HG03521 (cell line): Measurements from ENCODE around the gene CDH8.
"Not testable (repeated sequence)": the region's sequence is repeated elsewhere in the genome, so short reads cannot be mapped to it uniquely, and the experiment has no call there.

Source experiments
- ATAC-seq: cut with Tn5 transposase; IDR thresholded peaks from one replicate; pipeline ENCODE4 v1.9.1; 2021; ENCODE audit warnings: mild to moderate bottlenecking, moderate library complexity; ENCODE audit not compliant: unreplicated experiment

CDH8 gene

GRCh38 chr16:61937646-61938045, 98.6 kb downstream of the CDH8 start:
- ATAC-seq: no peak

DNA sequence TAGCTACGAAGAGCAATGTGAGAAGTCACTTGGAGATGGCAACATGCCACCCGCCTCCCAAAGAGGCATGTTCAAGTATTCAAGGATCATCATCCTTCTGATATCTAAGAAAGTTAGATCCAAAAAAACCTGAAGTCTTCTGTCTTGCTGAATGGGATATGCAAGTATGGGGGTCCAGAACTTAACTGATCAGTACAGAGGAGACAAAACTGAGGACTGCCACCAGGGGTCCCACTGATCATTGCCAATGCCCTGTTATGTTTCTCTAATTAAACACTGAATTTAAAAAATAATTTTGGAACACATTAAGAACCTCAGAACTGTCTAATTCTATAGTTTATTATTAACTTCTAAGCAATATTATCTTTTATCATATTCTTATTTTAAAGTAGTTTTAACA, 99.7 kb downstream of the CDH8 start:
- no peak for ATAC-seq

GRCh38 chr16:61934601-61935000, 101.6 kb downstream of the CDH8 start:
- no peak for ATAC-seq

DNA sequence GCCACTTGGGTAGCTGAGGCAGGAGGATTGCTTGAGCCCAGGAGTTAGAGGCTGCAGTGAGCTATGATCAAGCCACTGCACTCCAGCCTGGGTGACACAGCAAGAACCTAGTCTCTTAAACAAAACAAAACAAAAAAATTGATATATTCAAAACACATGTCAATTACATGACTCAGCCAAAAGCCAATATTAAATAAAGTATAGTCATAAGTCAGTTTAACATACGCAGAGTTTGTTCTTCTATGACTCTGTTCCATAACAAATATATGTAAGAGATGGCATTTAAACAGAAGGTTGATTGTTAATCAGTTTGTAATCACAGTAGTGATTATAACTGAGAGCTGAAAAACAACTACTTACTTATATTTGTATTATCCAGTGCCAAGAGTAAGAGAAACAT, 106.5 kb downstream of the CDH8 start:
- ATAC-seq: no peak

- no peak for ATAC-seq
These were observed 109.5 kb downstream of the CDH8 start for GRCh38 chr16:61926766-61927165.

- ATAC-seq: no peak
These were observed 112.6 kb downstream of the CDH8 start for GRCh38 chr16:61923629-61924028.

GRCh38 chr16:61921373-61921772, 114.9 kb downstream of the CDH8 start:
- ATAC-seq: no peak

- ATAC-seq: not testable (repeated sequence)
These were observed 118.1 kb downstream of the CDH8 start for GRCh38 chr16:61917865-61918826.

DNA sequence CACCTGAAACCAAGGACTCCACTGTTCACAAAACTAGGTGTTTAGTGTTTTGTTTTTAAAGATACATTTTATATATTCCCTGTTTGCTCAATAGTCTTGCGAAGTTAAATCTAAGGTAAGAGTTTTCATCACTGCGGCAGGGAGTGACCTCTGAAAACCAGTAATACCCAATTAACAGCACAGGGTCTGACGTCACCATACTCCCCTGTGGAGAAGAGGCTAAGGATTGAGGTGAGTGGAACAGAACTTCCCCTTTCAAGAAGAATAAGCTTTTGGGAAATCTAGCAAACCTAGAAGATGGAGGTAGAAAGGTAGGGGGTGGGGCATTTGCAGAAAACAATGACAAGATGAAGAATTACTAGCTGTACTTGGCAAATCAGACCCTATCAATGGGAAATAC, 120.7 kb downstream of the CDH8 start:
- no peak for ATAC-seq

GRCh38 chr16:61909074-61909473, 127.2 kb downstream of the CDH8 start:
- no peak for ATAC-seq

GRCh38 chr16:61908426-61908825, 127.8 kb downstream of the CDH8 start:
- ATAC-seq: no peak

DNA sequence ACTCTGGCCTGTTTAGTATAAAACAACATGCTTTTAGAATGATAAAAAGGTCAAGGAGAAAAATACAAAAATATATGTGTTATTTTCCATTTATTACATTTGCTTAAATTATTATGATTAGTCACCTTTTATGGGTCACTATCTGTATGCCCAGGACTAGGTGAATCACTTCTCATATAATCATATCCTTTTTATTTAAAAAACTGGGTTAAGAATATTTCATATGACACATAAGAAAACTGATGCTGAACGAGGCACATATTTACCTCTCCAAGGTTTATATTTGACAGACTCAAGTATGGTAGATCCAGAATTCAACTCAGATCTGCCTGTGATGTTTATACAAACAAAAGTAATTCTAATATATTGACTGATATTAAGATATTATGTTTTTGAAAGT, 134.5 kb downstream of the CDH8 start:
- ATAC-seq: no peak

DNA sequence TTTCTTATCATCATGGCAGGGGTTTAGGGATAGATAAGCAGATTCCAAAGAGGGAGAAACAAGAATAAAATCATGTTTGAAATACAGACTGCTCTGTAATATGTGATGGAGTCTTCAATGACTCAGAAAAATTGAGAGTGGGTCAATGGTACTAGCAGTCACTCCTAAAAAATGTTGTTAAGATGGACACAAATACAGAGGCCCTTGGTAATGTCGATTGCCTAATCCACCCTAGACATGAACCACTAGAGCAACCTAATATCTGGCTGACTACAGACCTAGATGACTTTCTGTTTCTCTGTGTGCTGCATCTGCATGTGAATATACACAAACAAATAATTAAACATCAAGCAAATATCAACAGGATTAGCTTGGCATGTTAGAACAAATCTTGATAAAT, 135.8 kb downstream of the CDH8 start:
- no peak for ATAC-seq

- no peak for ATAC-seq
These were observed 138.6 kb downstream of the CDH8 start for GRCh38 chr16:61897657-61898056.

DNA sequence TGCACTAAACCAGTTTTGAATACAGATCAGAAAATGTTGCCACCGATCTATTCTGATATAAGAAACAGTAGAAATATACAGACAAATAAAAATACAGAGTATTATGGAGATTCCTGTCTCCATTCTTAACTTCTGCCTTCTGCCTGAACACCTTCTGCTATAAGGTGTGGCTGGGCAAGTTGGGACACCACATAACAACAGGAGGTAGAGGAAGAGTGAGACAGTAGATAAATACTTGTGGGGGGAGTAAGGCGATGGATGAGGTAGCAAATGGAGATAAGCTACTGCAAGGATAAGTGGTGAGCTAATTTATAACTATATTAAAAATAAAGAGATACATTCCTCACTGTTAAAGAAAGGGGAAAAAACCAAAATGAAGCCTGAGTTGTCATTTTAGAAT, 143.7 kb downstream of the CDH8 start:
- ATAC-seq: no peak

DNA sequence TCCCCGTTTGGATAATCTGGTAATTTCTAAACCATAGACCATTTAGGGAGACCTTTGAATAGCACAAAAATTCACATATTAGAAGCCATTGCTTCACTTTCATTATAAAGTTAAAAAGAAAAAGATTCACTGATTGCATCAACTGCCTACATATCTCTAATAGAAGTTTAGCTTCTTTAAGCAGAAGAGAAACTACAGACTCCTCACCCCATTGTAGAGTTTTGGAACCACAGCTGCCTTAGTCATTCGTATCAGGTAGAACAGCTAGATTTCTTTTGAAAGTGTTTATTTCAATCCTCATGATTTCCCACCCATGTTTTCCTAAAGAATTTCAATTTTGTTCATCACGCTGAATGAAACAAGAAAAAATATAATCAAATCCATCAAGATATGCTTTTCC, 144.8 kb downstream of the CDH8 start:
- ATAC-seq: no peak

GRCh38 chr16:61890386-61890785, 145.9 kb downstream of the CDH8 start:
- no peak for ATAC-seq

DNA sequence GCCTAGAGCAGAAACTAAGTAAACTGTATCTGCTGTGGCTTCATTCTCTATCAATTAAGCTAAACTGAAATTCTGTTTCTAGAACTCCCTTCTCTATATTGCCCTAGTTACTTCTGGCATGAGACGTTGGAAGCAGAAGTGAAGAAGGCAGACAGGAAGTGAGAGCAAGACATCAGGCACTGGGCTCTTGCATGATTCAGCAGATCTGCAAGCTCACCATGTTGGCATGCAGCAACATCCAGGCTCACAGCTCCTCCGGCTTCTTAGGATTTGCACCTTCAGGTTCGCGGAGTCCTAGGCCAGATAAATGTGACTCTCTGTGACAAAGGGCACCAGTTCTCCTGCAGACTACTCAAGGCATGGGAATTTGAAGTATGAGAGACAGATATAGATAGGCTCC, 148.3 kb downstream of the CDH8 start:
- ATAC-seq: no peak

GRCh38 chr16:61885343-61885742, 150.9 kb downstream of the CDH8 start:
- ATAC-seq: no peak

GRCh38 chr16:61879306-61879705, 156.9 kb downstream of the CDH8 start:
- no peak for ATAC-seq

DNA sequence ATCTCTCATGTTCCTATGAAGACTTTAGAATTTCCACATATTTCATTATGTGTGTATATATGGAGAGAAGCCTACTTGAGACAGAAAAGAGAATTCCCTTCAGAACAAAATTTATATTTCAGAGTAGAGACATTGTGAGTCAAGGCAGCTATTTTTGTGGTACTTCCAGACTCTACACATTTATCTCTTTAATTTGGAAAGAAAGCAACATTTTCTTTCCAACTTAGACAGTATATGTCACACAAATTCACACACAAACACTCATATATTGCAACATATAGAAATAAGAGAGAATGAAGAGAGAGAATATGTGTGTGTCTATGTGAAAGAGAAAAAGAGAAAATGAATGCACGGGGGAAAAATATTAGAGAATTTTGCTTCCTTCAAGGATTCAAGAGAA, 158.8 kb downstream of the CDH8 start:
- no peak for ATAC-seq

DNA sequence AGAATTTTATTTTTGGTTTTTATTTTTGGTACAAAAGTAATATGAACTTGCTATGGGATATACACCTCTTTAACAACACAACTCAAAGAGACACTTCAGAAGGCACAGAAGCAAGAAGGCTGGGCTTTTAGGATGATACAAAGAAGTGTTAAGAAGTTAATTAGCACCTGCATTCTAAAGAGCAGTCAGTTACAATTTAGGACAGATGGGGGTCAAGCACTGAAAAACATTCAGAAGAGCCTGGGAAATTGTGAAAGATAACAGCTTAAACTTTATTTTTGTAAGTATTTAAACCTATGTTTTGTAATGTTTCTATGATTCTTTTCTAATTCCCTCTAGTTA, 163.5 kb downstream of the CDH8 start:
- ATAC-seq: no peak
